ENCODE measurements around the gene GHR. TPM values are rescaled to one million over a fixed set of nuclear protein-coding genes. Genes with fewer than 3 reads are reported as not detected.

The GHR gene
- total and polyA plus RNA-seq, 12 donors, result 4.1 to 15.1 (median 11.5) TPM

DNA sequence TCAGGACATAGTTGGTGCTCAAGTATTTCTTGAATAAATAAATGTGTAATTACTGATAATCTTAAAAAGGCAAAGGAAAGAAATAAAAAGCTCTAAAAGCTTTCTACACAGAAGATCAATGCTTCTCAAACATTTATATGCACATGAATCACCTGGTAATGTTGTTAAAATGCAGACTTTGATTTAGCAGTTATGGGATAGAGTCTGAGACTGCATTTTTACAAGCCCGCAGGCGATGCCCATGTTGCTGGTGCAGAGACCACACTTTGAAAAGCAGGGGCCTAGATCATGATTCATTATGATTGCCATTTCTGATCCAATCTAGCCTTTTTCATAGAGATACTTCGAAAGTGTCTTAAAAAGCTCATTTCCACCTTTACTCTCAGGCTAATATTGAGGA, 329.9 kb downstream of the GHR start:
- Histone ChIP-seq H3K4me3 (no peak overlapping the region), H3K9me3 (no peaks in the 10 kb centered on the region), H3K4me1 (peaks cover 0 to 10% (median 0%) of the 10 kb centered on the region in 9 donors), H3K27me3 (peaks cover 0 to 11% (median 0%) of the 10 kb centered on the region in 7 donors), H3K36me3 (no peaks in the 10 kb centered on the region), H3K27ac (no peak overlapping the region)
- no peak for ATAC-seq
- intact Hi-C loops (cut with DNase I), result no loop called here
- no peak for DNase-seq
- WGBS, 2 donors, result 91 to 92% methylated on average over 3 of the region's 3 CpGs
- TF ChIP-seq, protein P1, sequence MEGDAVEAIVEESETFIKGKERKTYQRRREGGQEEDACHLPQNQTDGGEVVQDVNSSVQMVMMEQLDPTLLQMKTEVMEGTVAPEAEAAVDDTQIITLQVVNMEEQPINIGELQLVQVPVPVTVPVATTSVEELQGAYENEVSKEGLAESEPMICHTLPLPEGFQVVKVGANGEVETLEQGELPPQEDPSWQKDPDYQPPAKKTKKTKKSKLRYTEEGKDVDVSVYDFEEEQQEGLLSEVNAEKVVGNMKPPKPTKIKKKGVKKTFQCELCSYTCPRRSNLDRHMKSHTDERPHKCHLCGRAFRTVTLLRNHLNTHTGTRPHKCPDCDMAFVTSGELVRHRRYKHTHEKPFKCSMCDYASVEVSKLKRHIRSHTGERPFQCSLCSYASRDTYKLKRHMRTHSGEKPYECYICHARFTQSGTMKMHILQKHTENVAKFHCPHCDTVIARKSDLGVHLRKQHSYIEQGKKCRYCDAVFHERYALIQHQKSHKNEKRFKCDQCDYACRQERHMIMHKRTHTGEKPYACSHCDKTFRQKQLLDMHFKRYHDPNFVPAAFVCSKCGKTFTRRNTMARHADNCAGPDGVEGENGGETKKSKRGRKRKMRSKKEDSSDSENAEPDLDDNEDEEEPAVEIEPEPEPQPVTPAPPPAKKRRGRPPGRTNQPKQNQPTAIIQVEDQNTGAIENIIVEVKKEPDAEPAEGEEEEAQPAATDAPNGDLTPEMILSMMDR (IDR thresholded peaks at IDR 0.05), result no peak

DNA sequence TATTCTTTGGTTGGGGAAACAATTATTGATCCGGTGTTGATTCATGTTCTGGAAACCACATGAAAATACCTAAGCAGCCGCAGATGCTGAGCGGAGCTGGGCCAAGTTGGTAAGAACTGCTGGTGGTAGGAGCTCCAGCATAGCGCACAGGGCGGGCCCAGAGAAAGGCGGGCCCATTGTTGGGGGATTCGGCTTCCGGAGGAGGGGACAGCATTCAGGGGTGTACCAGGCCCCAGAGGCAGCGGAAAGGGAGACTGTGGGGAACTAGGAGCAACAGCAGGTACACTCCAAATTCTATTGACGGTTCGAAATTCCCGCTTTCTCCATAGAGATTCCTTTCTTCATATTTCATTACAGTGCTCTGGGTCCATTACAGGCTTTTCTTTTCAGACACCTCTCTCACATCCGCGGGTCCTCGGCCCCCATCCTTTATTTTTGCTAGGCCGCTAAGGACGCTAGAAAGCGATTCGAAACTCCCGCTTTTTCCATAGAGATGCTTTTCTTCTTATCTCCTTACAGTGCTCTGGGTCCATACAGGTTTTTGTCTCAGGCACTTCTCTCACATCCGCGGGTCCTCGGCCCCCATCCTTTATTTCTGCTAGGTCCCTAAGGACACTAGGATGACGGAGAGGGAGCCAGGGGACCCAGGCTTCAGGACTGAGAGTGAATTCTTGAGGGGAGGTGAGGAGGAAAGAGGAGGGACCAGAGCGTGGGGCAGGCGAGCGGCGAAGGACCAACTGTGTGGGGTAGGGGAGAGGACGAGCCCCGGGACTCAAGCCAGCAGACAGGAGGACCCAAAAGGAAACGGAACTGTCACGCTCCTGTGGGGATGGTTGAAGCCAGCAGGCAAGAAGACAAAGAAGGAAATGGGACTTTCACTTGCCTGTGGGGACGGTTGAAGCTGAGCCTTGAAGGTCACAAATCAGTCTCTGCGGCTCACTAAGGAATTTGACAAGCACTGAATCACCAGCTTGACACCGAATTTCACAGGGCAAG, 333.7 kb downstream of the GHR start, which contains the start of gene CCDC152:
CCDC152 (plus strand) TSS at position 213 of the 996 bp plus-strand sequence. CDS start 2,304 bp downstream, outside the sequence.
- H3K27me3 ChIP-seq, result peaks cover 0 to 11% (median 0%) of the 10 kb centered on the region in 7 donors
- H3K4me3 ChIP-seq, result peak within 1 kb of the TSS in 9 of 10 donors; percentile 13 to 48 (median 44)
- peaks cover 0 to 10% (median 0%) of the 10 kb centered on the region in 9 donors for H3K4me1 ChIP-seq
- H3K36me3 ChIP-seq, result no peaks in the 10 kb centered on the region
- DNase-seq, result peak in 1 of 2 donors; percentile 5
- WGBS, 2 donors, result 16 to 22% methylated on average over 35 of the region's 35 CpGs
- TF ChIP-seq, protein P1 (IDR thresholded peaks at IDR 0.05), result no peak
- ATAC-seq, result peak in 4 of 8 donors; percentile 38 to 70 (median 52)
- H3K27ac ChIP-seq, result no peak within 1 kb of the TSS
- intact Hi-C loops (cut with DNase I), result no loop called here
- H3K9me3 ChIP-seq, result no peaks in the 10 kb centered on the region

DNA sequence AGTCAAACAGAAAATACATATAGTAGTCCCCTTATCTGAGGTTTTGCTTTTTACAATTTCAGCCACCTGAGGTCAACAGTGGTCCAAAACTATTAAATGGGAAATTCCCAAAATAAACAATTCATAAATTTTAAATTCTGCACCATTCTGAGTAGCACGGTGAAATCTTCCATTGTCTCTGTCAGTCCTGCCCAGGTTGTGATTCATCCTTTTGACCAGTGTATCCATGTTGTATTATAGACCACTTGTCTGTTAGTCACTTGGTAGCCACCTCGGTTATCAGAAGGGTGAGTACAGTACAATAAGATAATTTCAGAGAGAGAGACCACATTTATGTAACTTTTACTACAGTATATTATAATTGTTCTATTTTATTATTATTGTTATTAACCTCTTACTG, 336.2 kb downstream of the GHR start:
- Histone ChIP-seq H3K27ac (no peak overlapping the region), H3K27me3 (peaks cover 0 to 11% (median 0%) of the 10 kb centered on the region in 7 donors), H3K36me3 (no peaks in the 10 kb centered on the region), H3K4me1 (peaks cover 0 to 10% (median 0%) of the 10 kb centered on the region in 9 donors), H3K9me3 (no peaks in the 10 kb centered on the region), H3K4me3 (no peak overlapping the region)
- intact Hi-C loops (cut with DNase I), result no loop called here
- ATAC-seq (no peak), DNase-seq (no peak)
- TF ChIP-seq, protein P1 (IDR thresholded peaks at IDR 0.05), result no peak
- WGBS, 2 donors, result 80 to 94% methylated on average over 2 of the region's 2 CpGs

DNA sequence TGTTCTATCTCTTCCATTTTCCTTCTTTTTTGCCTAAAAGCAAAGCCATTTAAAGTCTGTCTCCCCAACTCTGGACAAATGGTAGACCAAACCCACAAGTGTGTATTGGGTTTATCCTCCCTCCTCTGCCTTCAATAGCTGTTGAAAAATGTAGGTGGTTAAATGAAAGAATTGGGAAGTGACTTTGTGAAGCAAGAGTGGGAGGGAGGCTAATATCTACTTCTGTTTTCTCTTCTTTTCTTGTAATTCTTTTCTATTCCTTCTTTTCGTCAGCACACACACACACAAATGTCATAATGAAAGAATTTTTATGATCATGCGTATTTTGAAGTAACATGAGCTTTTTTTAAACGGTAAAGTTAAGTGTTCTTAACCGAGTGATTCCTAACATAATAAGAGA, 337.2 kb downstream of the GHR start:
- WGBS, 2 donors, result 94 to 96% methylated on average over 4 of the region's 4 CpGs
- Histone ChIP-seq H3K4me1 (peaks cover 0 to 10% (median 0%) of the 10 kb centered on the region in 9 donors), H3K27ac (no peak overlapping the region), H3K4me3 (no peak overlapping the region), H3K27me3 (peaks cover 0 to 11% (median 0%) of the 10 kb centered on the region in 7 donors), H3K36me3 (no peaks in the 10 kb centered on the region), H3K9me3 (peaks cover 0 to 4% (median 0%) of the 10 kb centered on the region in 11 donors)
- DNase-seq (no peak), ATAC-seq (no peak)
- TF ChIP-seq, protein P1 (IDR thresholded peaks at IDR 0.05), result no peak
- intact Hi-C loops (cut with DNase I), result loop anchor here in 7 of 10 donors (10.0 kb wide), 3 partner anchors 336 to 906 kb away; partner anchors contain the start of gene GHR (in 3 of the 7)

Data from heart right ventricle (tissue), 16 donors.